HCT116 (cell line): ENCODE results near the gene FYCO1.

ENCODE experiments used
- CTCF ChIP-seq, 3 experiments: fragments of 200-600 bp in 1 of 3; sonication (generic) in 1 of 3; IDR thresholded peaks in 2 of 3; conservative IDR thresholded peaks in 1 of 3; 2 replicates each; pipeline ENCODE4 v1.5.1; 2012 to 2017; ENCODE audit warnings: low read depth in 2 of 3, low read length in 2 of 3, antibody characterized with exemption in 1 of 3, borderline replicate concordance in 1 of 3, control low read depth in 1 of 3, mild to moderate bottlenecking in 1 of 3, mixed read lengths in 1 of 3, mixed run types in 1 of 3, moderate library complexity in 1 of 3; ENCODE audit not compliant: insufficient read depth in 1 of 3
- EGR1 ChIP-seq: IDR thresholded peaks from 2 replicates; pipeline ENCODE4 v1.6.1; 2012; ENCODE audit warnings: low read depth
- FOSL1 ChIP-seq: IDR thresholded peaks from 2 replicates; pipeline ENCODE4 v1.6.1; 2012; ENCODE audit warnings: low read depth
- JUND ChIP-seq: IDR thresholded peaks from 2 replicates; pipeline ENCODE4 v1.6.1; 2012
- MAX ChIP-seq: IDR thresholded peaks from 2 replicates; pipeline ENCODE4 v1.6.1; 2012
- POLR2A ChIP-seq: IDR thresholded peaks from 2 replicates; pipeline ENCODE4 v1.7.0; 2011; ENCODE audit warnings: borderline replicate concordance; ENCODE audit not compliant: insufficient read depth, insufficient read length; ENCODE audit errors: extremely low read depth
- POLR2AphosphoS5 ChIP-seq: IDR thresholded peaks from 2 replicates; pipeline ENCODE4 v1.6.1; 2011; ENCODE audit warnings: mild to moderate bottlenecking, low read depth, low read length, moderate library complexity
- RAD21 ChIP-seq: IDR thresholded peaks from 2 replicates; pipeline ENCODE4 v1.6.1; 2012; ENCODE audit warnings: low read depth, mild to moderate bottlenecking
- TCF7L2 ChIP-seq: IDR thresholded peaks from 2 replicates; pipeline ENCODE4 v1.7.0; 2011; ENCODE audit warnings: borderline replicate concordance, inconsistent platforms; ENCODE audit not compliant: insufficient read depth, insufficient read length; ENCODE audit errors: extremely low read depth
- ZBTB33 ChIP-seq: IDR thresholded peaks from 2 replicates; pipeline ENCODE4 v1.6.1; 2011; ENCODE audit warnings: mild to moderate bottlenecking, low read length, moderate library complexity; ENCODE audit not compliant: insufficient replicate concordance; ENCODE audit errors: extremely low read depth

GRCh38 chr3:45936261-45936660 lies 59.4 kb downstream of the FYCO1 start:
- TF ChIP-seq POLR2AphosphoS5: no peak
- no peak for TF ChIP-seq POLR2A
- TF ChIP-seq CTCF (IDR thresholded peaks at IDR 0.05 in 2 of 3, conservative IDR thresholded peaks at IDR 0.05 in 1 of 3; ENCODE audit: borderline replicate concordance in 1 of 3, insufficient read depth in 1 of 3, low read depth in 2 of 3, low read length in 2 of 3): no peak
- TF ChIP-seq JUND: no peak
- no peak for TF ChIP-seq FOSL1
- TF ChIP-seq EGR1: no peak
- no peak for TF ChIP-seq RAD21
- no peak for TF ChIP-seq ZBTB33
- no peak for TF ChIP-seq MAX
- no peak for TF ChIP-seq TCF7L2
